ENCODE measurements around the gene UGT1A4.

UGT1A4 gene

GRCh38 chr2:233708942-233709341 is 9.6 kb upstream of the UGT1A4 start:
- Histone ChIP-seq H3K9me3 (ENCODE audit: severe bottlenecking) (no peaks in the 10 kb centered on the region), H3K36me3 (no peaks in the 10 kb centered on the region), H3K4me3 (ENCODE audit: low read depth, low read length) (no peak overlapping the region), H3K27ac (no peak overlapping the region), H3K27me3 (ENCODE audit: insufficient read depth, low read depth, severe bottlenecking) (no peaks in the 10 kb centered on the region)
- no peak for DNase-seq
- no peak for TF ChIP-seq CTCF (IDR thresholded peaks at IDR 0.05; ENCODE audit: low read depth, low read length)

GRCh38 chr2:233711312-233712008 is 7.1 kb upstream of the UGT1A4 start:
- peak; percentile 84 for TF ChIP-seq CTCF (IDR thresholded peaks at IDR 0.05; ENCODE audit: low read depth, low read length)
- Histone ChIP-seq H3K4me3 (ENCODE audit: low read depth, low read length) (no peak overlapping the region), H3K36me3 (no peaks in the 10 kb centered on the region), H3K9me3 (ENCODE audit: severe bottlenecking) (no peaks in the 10 kb centered on the region), H3K27me3 (ENCODE audit: insufficient read depth, low read depth, severe bottlenecking) (no peaks in the 10 kb centered on the region), H3K27ac (no peak overlapping the region)
- peak; percentile 90 for DNase-seq

- Histone ChIP-seq H3K36me3 (no peaks in the 10 kb centered on the region), H3K27ac (no peak within 1 kb of the TSS), H3K4me3 (ENCODE audit: low read depth, low read length) (no peak within 1 kb of the TSS), H3K27me3 (ENCODE audit: insufficient read depth, low read depth, severe bottlenecking) (no peaks in the 10 kb centered on the region), H3K9me3 (ENCODE audit: severe bottlenecking) (no peaks in the 10 kb centered on the region)
- no peak for TF ChIP-seq CTCF (IDR thresholded peaks at IDR 0.05; ENCODE audit: low read depth, low read length)
- no peak for DNase-seq
These were observed 5.8 kb upstream of the UGT1A4 start, which contains the start of gene UGT1A5 for GRCh38 chr2:233712611-233713261. TSS of gene UGT1A5 (plus strand) at chr2:233712907. CDS start at chr2:233712992, 85 bp downstream.

- H3K36me3 ChIP-seq = no peaks in the 10 kb centered on the region
- TF ChIP-seq CTCF (IDR thresholded peaks at IDR 0.05; ENCODE audit: low read depth, low read length) = no peak
- no peaks in the 10 kb centered on the region for H3K27me3 ChIP-seq (ENCODE audit: insufficient read depth, low read depth, severe bottlenecking)
These were observed 5.3 kb upstream of the UGT1A4 start for GRCh38 chr2:233713262-233713615.

GRCh38 chr2:233714121-233714520 is 4.4 kb upstream of the UGT1A4 start:
- TF ChIP-seq CTCF (IDR thresholded peaks at IDR 0.05; ENCODE audit: low read depth, low read length) = no peak
- DNase-seq = no peak
- no peak overlapping the region for H3K27ac ChIP-seq

More at GRCh38 chr2:233713262-233713615, 5.3 kb upstream of the UGT1A4 start:
- H3K27ac ChIP-seq = no peak overlapping the region
- DNase-seq = no peak
- H3K9me3 ChIP-seq (ENCODE audit: severe bottlenecking) = no peaks in the 10 kb centered on the region
- no peak overlapping the region for H3K4me3 ChIP-seq (ENCODE audit: low read depth, low read length)

More at GRCh38 chr2:233714121-233714520, 4.4 kb upstream of the UGT1A4 start:
- Histone ChIP-seq H3K9me3 (ENCODE audit: severe bottlenecking) (no peaks in the 10 kb centered on the region), H3K36me3 (no peaks in the 10 kb centered on the region), H3K4me3 (ENCODE audit: low read depth, low read length) (no peak overlapping the region), H3K27me3 (ENCODE audit: insufficient read depth, low read depth, severe bottlenecking) (no peaks in the 10 kb centered on the region)

Measured in WERI-Rb-1 (cell line).